ENCODE data around the gene ASCC2.

DNA sequence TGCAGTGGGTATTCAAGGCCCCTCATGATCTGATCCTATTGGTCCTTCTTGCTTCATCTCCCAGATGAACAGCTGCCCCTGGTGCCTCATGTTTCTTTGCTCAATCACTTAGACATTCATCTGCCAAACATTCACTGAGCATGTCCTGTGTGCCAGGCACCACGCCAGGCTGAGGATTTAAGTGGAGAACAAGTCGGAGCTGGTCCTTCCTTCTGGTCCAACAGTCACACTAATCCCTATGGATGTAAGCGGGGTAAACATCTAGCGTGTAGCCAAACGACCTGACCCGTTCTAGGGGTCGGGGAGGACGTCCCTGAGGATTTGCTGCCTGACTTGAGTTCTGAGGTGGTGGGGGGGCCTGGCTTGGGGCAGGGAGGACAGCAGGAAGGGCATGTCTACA is 93.2 kb downstream of the ASCC2 start:
- TF ChIP-seq, protein P1, sequence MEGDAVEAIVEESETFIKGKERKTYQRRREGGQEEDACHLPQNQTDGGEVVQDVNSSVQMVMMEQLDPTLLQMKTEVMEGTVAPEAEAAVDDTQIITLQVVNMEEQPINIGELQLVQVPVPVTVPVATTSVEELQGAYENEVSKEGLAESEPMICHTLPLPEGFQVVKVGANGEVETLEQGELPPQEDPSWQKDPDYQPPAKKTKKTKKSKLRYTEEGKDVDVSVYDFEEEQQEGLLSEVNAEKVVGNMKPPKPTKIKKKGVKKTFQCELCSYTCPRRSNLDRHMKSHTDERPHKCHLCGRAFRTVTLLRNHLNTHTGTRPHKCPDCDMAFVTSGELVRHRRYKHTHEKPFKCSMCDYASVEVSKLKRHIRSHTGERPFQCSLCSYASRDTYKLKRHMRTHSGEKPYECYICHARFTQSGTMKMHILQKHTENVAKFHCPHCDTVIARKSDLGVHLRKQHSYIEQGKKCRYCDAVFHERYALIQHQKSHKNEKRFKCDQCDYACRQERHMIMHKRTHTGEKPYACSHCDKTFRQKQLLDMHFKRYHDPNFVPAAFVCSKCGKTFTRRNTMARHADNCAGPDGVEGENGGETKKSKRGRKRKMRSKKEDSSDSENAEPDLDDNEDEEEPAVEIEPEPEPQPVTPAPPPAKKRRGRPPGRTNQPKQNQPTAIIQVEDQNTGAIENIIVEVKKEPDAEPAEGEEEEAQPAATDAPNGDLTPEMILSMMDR (IDR thresholded peaks at IDR 0.05 in 4 of 5, conservative IDR thresholded peaks at IDR 0.05 in 1 of 5): no peak
- TF ChIP-seq POLR2A (IDR thresholded peaks at IDR 0.05): no peak

All from gastrocnemius medialis (tissue), 4 donors.